Lower lobe of right lung (tissue), 2 donors: ENCODE measurements around the gene ANKDD1B. TPM values are rescaled to one million over a fixed set of nuclear protein-coding genes. Genes with fewer than 3 reads are reported as not detected.

Experiments used
- ATAC-seq, 2 donors: fragments of 200-7000 bp; cut with Tn5 transposase; one replicate each; pipeline ENCODE4 v1.9.1; 2020 to 2022; ENCODE audit warnings: mild to moderate bottlenecking in 2 of 2, moderate library complexity in 2 of 2
- DNase-seq: peaks from one replicate; pipeline ENCODE4 v3.0.0-alpha.2; 2020
- H3K27ac ChIP-seq: fragments of 200-600 bp; one replicate; pipeline ENCODE4 v1.8.0; 2022
- H3K27me3 ChIP-seq: fragments of 200-600 bp; one replicate; pipeline ENCODE4 v1.8.0; 2022; ENCODE audit warnings: low read depth
- H3K36me3 ChIP-seq: fragments of 200-600 bp; one replicate; pipeline ENCODE4 v1.8.0; 2022; ENCODE audit warnings: mild to moderate bottlenecking
- H3K4me1 ChIP-seq: fragments of 200-600 bp; one replicate; pipeline ENCODE4 v1.8.0; 2022
- H3K4me3 ChIP-seq: fragments of 200-600 bp; one replicate; pipeline ENCODE4 v1.8.0; 2022; ENCODE audit warnings: mild to moderate bottlenecking
- H3K9me3 ChIP-seq: fragments of 200-600 bp; one replicate; pipeline ENCODE4 v1.8.0; 2022
- intact Hi-C: fragments of 100-400 bp; cut with DNase I; formaldehyde crosslinking; loops from one replicate; pipeline ENCODE4 v1.11.0; 2022
- total RNA-seq: library from RNA; stranded (reverse); fragmentation: NEBNext Ultra II Directional; extraction: Animal tissue kit (Norgen Biotek cat#: 25700); gene quantifications from one replicate; pipeline ENCODE4 v1.2.1, GENCODE V29; 2021
- TF ChIP-seq, protein P1 (sequence below): fragments of 200-600 bp; IDR thresholded peaks from one replicate; pipeline ENCODE4 v1.8.0; 2022; ENCODE audit warnings: antibody characterized with exemption, mild to moderate bottlenecking
- donor health status: DM: no; HTN: yes; CAD: no; lungs with severe emphysema.

The ANKDD1B gene
- total RNA-seq, 1 donor from 2014 or later: 4.3 TPM

DNA sequence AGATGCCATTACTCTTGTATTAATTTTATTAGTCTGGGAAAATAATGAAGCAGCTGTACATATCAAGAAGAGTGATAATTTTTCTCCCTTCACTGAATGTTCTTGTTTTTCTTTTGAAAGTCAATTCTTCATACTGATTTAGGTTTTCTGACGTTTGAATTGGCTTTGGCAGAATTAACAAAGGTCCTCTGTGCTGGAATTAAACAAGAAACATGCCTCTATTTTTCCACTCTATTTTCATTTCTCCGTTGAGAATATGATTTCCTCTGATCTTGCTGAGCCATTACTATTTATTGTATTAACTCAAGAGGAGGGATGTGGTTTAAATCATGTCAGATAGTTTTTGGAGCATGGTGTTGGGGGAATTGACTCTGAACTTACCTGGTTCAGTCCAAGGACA lies 42.3 kb downstream of the ANKDD1B start:
- H3K9me3 ChIP-seq: no peaks in the 10 kb centered on the region
- no peak overlapping the region for H3K4me3 ChIP-seq
- TF ChIP-seq, protein P1, sequence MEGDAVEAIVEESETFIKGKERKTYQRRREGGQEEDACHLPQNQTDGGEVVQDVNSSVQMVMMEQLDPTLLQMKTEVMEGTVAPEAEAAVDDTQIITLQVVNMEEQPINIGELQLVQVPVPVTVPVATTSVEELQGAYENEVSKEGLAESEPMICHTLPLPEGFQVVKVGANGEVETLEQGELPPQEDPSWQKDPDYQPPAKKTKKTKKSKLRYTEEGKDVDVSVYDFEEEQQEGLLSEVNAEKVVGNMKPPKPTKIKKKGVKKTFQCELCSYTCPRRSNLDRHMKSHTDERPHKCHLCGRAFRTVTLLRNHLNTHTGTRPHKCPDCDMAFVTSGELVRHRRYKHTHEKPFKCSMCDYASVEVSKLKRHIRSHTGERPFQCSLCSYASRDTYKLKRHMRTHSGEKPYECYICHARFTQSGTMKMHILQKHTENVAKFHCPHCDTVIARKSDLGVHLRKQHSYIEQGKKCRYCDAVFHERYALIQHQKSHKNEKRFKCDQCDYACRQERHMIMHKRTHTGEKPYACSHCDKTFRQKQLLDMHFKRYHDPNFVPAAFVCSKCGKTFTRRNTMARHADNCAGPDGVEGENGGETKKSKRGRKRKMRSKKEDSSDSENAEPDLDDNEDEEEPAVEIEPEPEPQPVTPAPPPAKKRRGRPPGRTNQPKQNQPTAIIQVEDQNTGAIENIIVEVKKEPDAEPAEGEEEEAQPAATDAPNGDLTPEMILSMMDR: no peak
- intact Hi-C loops: no loop called here
- no peaks in the 10 kb centered on the region for H3K36me3 ChIP-seq
- no peak overlapping the region for H3K27ac ChIP-seq
- ATAC-seq (no peak), DNase-seq (no peak)
- H3K27me3 ChIP-seq: no peaks in the 10 kb centered on the region
- no peaks in the 10 kb centered on the region for H3K4me1 ChIP-seq

GRCh38 chr5:75654693-75655295 lies 43.5 kb downstream of the ANKDD1B start:
- intact Hi-C loops: no loop called here
- TF ChIP-seq, protein P1: no peak
- Histone ChIP-seq H3K36me3 (no peaks in the 10 kb centered on the region), H3K4me1 (no peaks in the 10 kb centered on the region), H3K27me3 (no peaks in the 10 kb centered on the region), H3K4me3 (no peak overlapping the region), H3K27ac (no peak overlapping the region), H3K9me3 (no peaks in the 10 kb centered on the region)
- DNase-seq (no peak), ATAC-seq (peak in 1 of 2 donors; percentile 26)

GRCh38 chr5:75656311-75657003 lies 45.2 kb downstream of the ANKDD1B start:
- intact Hi-C loops: no loop called here
- peak; percentile 69 to 87 for ATAC-seq
- Histone ChIP-seq H3K27ac (peak overlapping the region; percentile 42), H3K9me3 (no peaks in the 10 kb centered on the region), H3K4me1 (no peaks in the 10 kb centered on the region), H3K27me3 (no peaks in the 10 kb centered on the region), H3K36me3 (no peaks in the 10 kb centered on the region), H3K4me3 (peak overlapping the region; percentile 54)
- DNase-seq: no peak
- TF ChIP-seq, protein P1: no peak

DNA sequence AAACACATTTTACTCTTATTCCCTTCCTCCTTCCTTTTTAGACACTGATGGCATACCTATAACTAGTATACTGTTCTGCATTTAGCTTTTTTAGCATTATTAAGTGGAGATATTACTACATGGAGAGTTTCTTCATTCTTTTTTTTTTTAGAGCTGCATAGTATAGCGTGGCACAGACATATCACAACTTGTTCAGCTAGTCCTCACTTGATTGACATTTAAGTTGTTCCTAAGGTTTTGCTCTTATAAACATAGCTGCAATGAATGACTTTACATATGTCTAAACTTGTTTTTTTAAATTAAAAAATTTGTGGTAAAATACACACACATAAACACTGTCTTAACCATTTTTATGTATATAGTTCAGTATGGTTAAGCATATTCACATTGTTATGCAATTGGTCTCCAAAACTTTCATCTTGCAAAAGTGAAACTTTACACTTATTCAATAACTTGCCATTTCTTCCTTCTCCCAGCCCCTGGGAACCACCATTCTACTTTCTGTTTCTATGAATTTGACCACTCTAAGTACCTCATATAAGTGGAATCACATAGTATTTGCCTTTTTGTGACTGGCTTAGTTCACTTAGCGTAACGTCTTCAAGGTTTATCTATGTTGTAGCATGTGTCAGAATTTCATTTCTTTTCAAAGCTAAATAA lies 48.7 kb downstream of the ANKDD1B start:
- H3K4me3 ChIP-seq: no peak overlapping the region
- H3K27me3 ChIP-seq: no peaks in the 10 kb centered on the region
- H3K9me3 ChIP-seq: no peaks in the 10 kb centered on the region
- no peak for DNase-seq
- TF ChIP-seq, protein P1: no peak
- H3K36me3 ChIP-seq: no peaks in the 10 kb centered on the region
- no peaks in the 10 kb centered on the region for H3K4me1 ChIP-seq
- intact Hi-C loops: no loop called here
- ATAC-seq: no peak
- no peak overlapping the region for H3K27ac ChIP-seq

DNA sequence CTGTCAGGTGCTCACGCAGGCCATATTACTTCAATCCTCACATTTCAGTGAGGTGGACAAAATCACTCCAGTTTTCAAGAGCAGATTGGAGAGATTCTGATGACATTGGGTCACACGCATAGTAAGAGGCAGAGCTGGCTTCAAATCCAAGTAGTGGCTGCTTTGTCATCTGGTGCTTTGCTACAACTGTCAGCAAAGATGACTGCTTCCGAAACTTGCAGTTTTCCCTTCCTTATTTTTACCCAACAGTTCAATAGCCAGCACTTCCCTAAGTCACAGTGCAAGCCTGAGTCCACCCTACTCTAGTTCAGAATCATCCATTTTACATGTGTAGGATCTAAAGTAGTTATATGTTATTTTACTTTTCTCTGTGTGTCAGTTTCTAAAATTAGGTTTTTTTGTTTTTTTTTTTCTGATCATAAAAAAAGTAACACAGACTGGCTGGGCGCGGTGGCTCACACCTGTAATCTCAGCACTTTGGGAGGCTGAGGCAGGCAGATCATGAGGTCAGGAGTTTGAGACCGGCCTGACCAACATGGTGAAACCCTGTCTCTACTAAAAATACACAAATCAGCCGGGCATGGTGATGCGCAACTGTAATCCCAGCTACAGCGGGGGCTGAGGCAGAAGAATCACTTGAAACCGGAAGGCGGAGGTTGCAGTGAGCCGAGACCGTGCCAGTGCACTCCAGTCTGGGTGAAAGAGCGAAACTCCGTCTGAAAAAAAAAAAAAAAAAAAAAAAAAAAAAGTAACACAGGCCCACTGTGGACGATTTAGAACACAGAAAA lies 49.6 kb downstream of the ANKDD1B start:
- DNase-seq: no peak
- Histone ChIP-seq H3K27ac (no peak overlapping the region), H3K36me3 (no peaks in the 10 kb centered on the region), H3K4me3 (no peak overlapping the region), H3K27me3 (no peaks in the 10 kb centered on the region), H3K9me3 (no peaks in the 10 kb centered on the region), H3K4me1 (no peaks in the 10 kb centered on the region)
- intact Hi-C loops: no loop called here
- ATAC-seq: peak; percentile 40 to 59
- TF ChIP-seq, protein P1: no peak
